ENCODE measurements around the gene BMS1. TPM values are rescaled to one million over a fixed set of nuclear protein-coding genes. Genes with fewer than 3 reads are reported as not detected.

Gene BMS1
- polyA plus RNA-seq, 12 donors, result 10.4 to 18.1 (median 16.7) TPM; not detected in 1

Other genes starting within 250 kb of the BMS1 start
- 10 to 100 TPM in 11 of 12 donors, not detected in 1; 12.2 to 27.9 (median 18.8) TPM for gene ZNF33B, start 144.2 kb upstream of the BMS1 start, polyA plus RNA-seq (ENCODE audit: insufficient read length in 12 of 12)

Measured in muscle of arm (tissue), 12 donors.